ENCODE results near the gene WDFY2. TPM values are rescaled to one million over a fixed set of nuclear protein-coding genes. Genes with fewer than 3 reads are reported as not detected.
A peak's percentile ranks its signal among the peaks of the same experiment; 100 is the strongest.
"Not testable (repeated sequence)": the region's sequence is repeated elsewhere in the genome, so short reads cannot be mapped to it uniquely, and the experiment has no call there.

The WDFY2 gene
- total and polyA plus RNA-seq, 9 donors = 5.4 to 17.9 (median 12.6) TPM

GRCh38 chr13:51590971-51591627, 6.8 kb downstream of the WDFY2 start:
- DNase-seq = peak in 3 of 5 donors; percentile 21 to 50 (median 35)
- no peaks in the 10 kb centered on the region for H3K27me3 ChIP-seq
- H3K27ac ChIP-seq = peak overlapping the region in 1 of 2 donors; percentile 38
- no peak overlapping the region for H3K4me3 ChIP-seq
- intact Hi-C loops (cut with DNase I) = no loop called here
- 21 to 27% (median 21%) methylated on average over 4 of the region's 4 CpGs for WGBS, 3 donors
- TF ChIP-seq POLR2A (IDR thresholded peaks at IDR 0.05) = no peak
- peak; percentile 21 for TF ChIP-seq EP300 (IDR thresholded peaks at IDR 0.05)
- peaks cover 10% of the 10 kb centered on the region for H3K4me1 ChIP-seq (ENCODE audit: insufficient read depth)
- no peaks in the 10 kb centered on the region for H3K9me3 ChIP-seq
- no peaks in the 10 kb centered on the region for H3K36me3 ChIP-seq

GRCh38 chr13:51591938-51592337, 7.7 kb downstream of the WDFY2 start:
- H3K4me1 ChIP-seq (ENCODE audit: insufficient read depth); H3K9me3 ChIP-seq; intact Hi-C loops (cut with DNase I); H3K4me3 ChIP-seq; H3K27ac ChIP-seq; DNase-seq; H3K27me3 ChIP-seq; H3K36me3 ChIP-seq: not testable (repeated sequence)
- 90 to 100% (median 100%) methylated on average over 1 of the region's 1 CpG for WGBS, 3 donors

- WGBS, 3 donors = 89 to 94% (median 90%) methylated on average over 3 of the region's 3 CpGs
- TF ChIP-seq POLR2A (IDR thresholded peaks at IDR 0.05) (no peak), EP300 (IDR thresholded peaks at IDR 0.05) (no peak)
- TF ChIP-seq, protein P1, sequence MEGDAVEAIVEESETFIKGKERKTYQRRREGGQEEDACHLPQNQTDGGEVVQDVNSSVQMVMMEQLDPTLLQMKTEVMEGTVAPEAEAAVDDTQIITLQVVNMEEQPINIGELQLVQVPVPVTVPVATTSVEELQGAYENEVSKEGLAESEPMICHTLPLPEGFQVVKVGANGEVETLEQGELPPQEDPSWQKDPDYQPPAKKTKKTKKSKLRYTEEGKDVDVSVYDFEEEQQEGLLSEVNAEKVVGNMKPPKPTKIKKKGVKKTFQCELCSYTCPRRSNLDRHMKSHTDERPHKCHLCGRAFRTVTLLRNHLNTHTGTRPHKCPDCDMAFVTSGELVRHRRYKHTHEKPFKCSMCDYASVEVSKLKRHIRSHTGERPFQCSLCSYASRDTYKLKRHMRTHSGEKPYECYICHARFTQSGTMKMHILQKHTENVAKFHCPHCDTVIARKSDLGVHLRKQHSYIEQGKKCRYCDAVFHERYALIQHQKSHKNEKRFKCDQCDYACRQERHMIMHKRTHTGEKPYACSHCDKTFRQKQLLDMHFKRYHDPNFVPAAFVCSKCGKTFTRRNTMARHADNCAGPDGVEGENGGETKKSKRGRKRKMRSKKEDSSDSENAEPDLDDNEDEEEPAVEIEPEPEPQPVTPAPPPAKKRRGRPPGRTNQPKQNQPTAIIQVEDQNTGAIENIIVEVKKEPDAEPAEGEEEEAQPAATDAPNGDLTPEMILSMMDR (IDR thresholded peaks at IDR 0.05) = no peak
- Histone ChIP-seq H3K9me3 (no peaks in the 10 kb centered on the region), H3K36me3 (no peaks in the 10 kb centered on the region), H3K27ac (no peak overlapping the region), H3K27me3 (no peaks in the 10 kb centered on the region), H3K4me3 (no peak overlapping the region), H3K4me1 (ENCODE audit: insufficient read depth) (peaks cover 3% of the 10 kb centered on the region)
- DNase-seq = no peak
- intact Hi-C loops (cut with DNase I) = no loop called here
Observed at GRCh38 chr13:51594432-51594831, 10.2 kb downstream of the WDFY2 start.

GRCh38 chr13:51595416-51595815, 11.2 kb downstream of the WDFY2 start:
- no peaks in the 10 kb centered on the region for H3K27me3 ChIP-seq
- no peaks in the 10 kb centered on the region for H3K36me3 ChIP-seq
- H3K27ac ChIP-seq = no peak overlapping the region
- TF ChIP-seq POLR2A (IDR thresholded peaks at IDR 0.05) (no peak), EP300 (IDR thresholded peaks at IDR 0.05) (no peak)
- TF ChIP-seq, protein P1 (IDR thresholded peaks at IDR 0.05) = no peak
- H3K9me3 ChIP-seq = no peaks in the 10 kb centered on the region
- DNase-seq = no peak
- intact Hi-C loops (cut with DNase I) = no loop called here
- H3K4me1 ChIP-seq (ENCODE audit: insufficient read depth) = peaks cover 5% of the 10 kb centered on the region
- 84 to 93% (median 86%) methylated on average over 3 of the region's 3 CpGs for WGBS, 3 donors
- no peak overlapping the region for H3K4me3 ChIP-seq

DNA sequence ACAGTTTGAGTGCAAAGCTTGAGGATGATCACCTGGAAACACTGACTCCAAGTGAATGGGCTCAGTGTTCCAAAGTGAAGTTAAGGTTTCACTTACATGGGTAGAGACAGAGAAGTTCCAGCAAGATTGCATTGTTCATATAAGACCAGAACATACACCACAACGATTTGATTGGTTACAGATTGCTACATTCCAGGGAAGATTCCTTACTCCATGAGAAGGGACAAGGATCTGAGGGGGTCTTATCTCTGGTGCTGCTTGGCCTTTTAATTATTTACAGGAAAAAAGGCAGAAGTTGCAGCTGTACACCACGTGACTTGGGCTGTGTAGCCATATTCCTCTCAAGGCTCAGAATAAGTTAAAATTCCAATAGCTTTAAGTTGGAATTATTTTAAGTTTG, 12.3 kb downstream of the WDFY2 start:
- intact Hi-C loops (cut with DNase I) = no loop called here
- WGBS, 3 donors = 29 to 55% (median 34%) methylated on average over 2 of the region's 2 CpGs
- Histone ChIP-seq H3K27me3 (no peaks in the 10 kb centered on the region), H3K36me3 (no peaks in the 10 kb centered on the region), H3K4me1 (ENCODE audit: insufficient read depth) (peaks cover 2% of the 10 kb centered on the region), H3K9me3 (no peaks in the 10 kb centered on the region), H3K27ac (no peak overlapping the region), H3K4me3 (no peak overlapping the region)
- TF ChIP-seq, protein P1 (IDR thresholded peaks at IDR 0.05) = no peak
- no peak for DNase-seq
